RWPE1 (cell line): Measurements from ENCODE around the gene METTL24.

Experiments used
- CTCF ChIA-PET: fragments of 350-600 bp; sonication (Branson Sonifier 250); formaldehyde crosslinking; extraction: SDS; loops from one replicate; lab custom pipeline; 2021; lab: Yijun Ruan, JAX
- POLR2A ChIA-PET: fragments of 400-600 bp; formaldehyde crosslinking; extraction: SDS; loops from one replicate; lab custom pipeline; 2020; ENCODE audit warnings: antibody characterized with exemption; ENCODE audit not compliant: low non-redundant PET; lab: Yijun Ruan, JAX
- DNase-seq: peaks from one replicate; pipeline ENCODE4 v3.0.0; 2012; ENCODE audit warnings: low spot score
- H3K27ac ChIP-seq: fragments of 450-650 bp; 2 replicates; pipeline ENCODE4 v1.5.1; 2017
- TF ChIP-seq, protein P1 (sequence below): fragments of 450-650 bp; conservative IDR thresholded peaks from 2 replicates; pipeline ENCODE4 v1.5.1; 2017; ENCODE audit warnings: low read depth, mild to moderate bottlenecking

The METTL24 gene

DNA sequence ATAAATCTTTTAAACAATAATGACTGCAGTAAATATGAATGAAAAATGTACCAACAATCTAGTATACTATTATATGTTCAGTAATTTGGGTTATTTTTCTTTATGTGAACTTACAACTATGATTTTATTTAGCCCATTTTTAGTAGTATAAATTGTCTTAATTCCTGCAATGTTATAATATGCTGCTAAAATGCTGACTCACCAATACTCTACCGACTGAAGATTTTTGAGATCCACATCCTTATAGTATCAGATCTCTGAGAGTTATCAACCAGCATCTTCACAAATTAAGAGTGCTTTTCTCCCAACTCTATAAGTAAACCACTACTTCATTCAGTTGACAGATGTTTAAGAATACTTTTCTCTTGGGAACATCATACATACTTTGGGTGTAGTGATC, 161.3 kb downstream of the METTL24 start:
- ChIA-PET CTCF (interaction anchor here (0.6 to 0.7 kb wide), 2 partner anchors 11 to 665 kb away, joined by 3 read pairs; no protein-coding TSS in a partner anchor), POLR2A (no interaction called here)
- H3K27ac ChIP-seq, result no peak overlapping the region
- no peak for DNase-seq
- TF ChIP-seq, protein P1, sequence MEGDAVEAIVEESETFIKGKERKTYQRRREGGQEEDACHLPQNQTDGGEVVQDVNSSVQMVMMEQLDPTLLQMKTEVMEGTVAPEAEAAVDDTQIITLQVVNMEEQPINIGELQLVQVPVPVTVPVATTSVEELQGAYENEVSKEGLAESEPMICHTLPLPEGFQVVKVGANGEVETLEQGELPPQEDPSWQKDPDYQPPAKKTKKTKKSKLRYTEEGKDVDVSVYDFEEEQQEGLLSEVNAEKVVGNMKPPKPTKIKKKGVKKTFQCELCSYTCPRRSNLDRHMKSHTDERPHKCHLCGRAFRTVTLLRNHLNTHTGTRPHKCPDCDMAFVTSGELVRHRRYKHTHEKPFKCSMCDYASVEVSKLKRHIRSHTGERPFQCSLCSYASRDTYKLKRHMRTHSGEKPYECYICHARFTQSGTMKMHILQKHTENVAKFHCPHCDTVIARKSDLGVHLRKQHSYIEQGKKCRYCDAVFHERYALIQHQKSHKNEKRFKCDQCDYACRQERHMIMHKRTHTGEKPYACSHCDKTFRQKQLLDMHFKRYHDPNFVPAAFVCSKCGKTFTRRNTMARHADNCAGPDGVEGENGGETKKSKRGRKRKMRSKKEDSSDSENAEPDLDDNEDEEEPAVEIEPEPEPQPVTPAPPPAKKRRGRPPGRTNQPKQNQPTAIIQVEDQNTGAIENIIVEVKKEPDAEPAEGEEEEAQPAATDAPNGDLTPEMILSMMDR, result no peak

- H3K27ac ChIP-seq, result no peak overlapping the region
- ChIA-PET POLR2A (no interaction called here), CTCF (interaction anchor here (0.6 to 1.0 kb wide), 3 partner anchors 13 to 417 kb away, joined by 3 to 5 read pairs (median 3); no protein-coding TSS in a partner anchor)
- no peak for DNase-seq
- TF ChIP-seq, protein P1, result no peak
Observed at GRCh38 chr6:110195639-110196038, 162.5 kb downstream of the METTL24 start.
